K562 (cell line): ENCODE results near the gene NRG2. TPM values are rescaled to one million over a fixed set of nuclear protein-coding genes. Genes with fewer than 3 reads are reported as not detected.
A peak's percentile ranks its signal among the peaks of the same experiment; 100 is the strongest.

Experiments
- ATAC-seq: fragments of 200-7000 bp; cut with Tn5 transposase; 3 replicates; pipeline ENCODE4 v1.9.1; 2020; ENCODE audit warnings: moderate library complexity
- BruUV-seq: library from RNA; stranded (reverse); fragments of 400-500 nt; replicated peaks from 2 replicates; lab custom pipeline; 2021; lab: Mats Ljungman, UMichigan
- CTCF ChIA-PET: fragments of 300-600 bp; formaldehyde crosslinking; extraction: SDS; loops from one replicate; lab custom pipeline; 2021; ENCODE audit warnings: low intra/inter-chr PET ratio; lab: Yijun Ruan, JAX
- POLR2A ChIA-PET: fragments of 300-600, 350-650 bp; sonication (Branson Sonifier 250); formaldehyde crosslinking; extraction: SDS; loops from one replicate; lab custom pipeline; 2021; ENCODE audit warnings: antibody characterized with exemption, inconsistent platforms; lab: Yijun Ruan, JAX
- DNase-seq, 4 experiments: peaks; one replicate each; pipeline versions ENCODE4 v3.0.0 to v3.0.0-alpha.2; 2011 to 2018; ENCODE audit warnings: low spot score in 3 of 4, mixed read lengths in 3 of 4; ENCODE audit errors: extremely low read depth in 1 of 4
- FAIRE-seq: peaks from 2 replicates; lab custom pipeline; 2011; peaks lifted over from hg19 to GRCh38; lab: Jason Lieb, UNC
- H2AFZ ChIP-seq: 2 replicates; pipeline ENCODE4 v1.6.0; 2011; ENCODE audit warnings: low read depth, low read length, control low read depth, inconsistent platforms
- H3K27ac ChIP-seq: fragments of 200-600 bp; 3 replicates; pipeline ENCODE4 v1.8.0; 2011; ENCODE audit warnings: low read depth, mild to moderate bottlenecking, control low read depth, inconsistent platforms, low read length, moderate library complexity, mixed read lengths; ENCODE audit errors: extremely low read depth
- H3K27me3 ChIP-seq, 2 experiments: fragments of 300-600 bp in 1 of 2; 2 replicates in 1 of 2; 3 replicates in 1 of 2; pipeline versions ENCODE4 v1.6.0 to v1.8.0; 2011; ENCODE audit warnings: inconsistent platforms in 2 of 2, low read length in 2 of 2, mild to moderate bottlenecking in 1 of 2, mixed read lengths in 1 of 2, moderate library complexity in 1 of 2; ENCODE audit not compliant: control insufficient read depth in 2 of 2, insufficient read depth in 2 of 2
- H3K36me3 ChIP-seq: fragments of 300-600 bp; 3 replicates; pipeline ENCODE4 v1.8.0; 2011; ENCODE audit warnings: mild to moderate bottlenecking, low read length, inconsistent platforms; ENCODE audit not compliant: control insufficient read depth, insufficient read depth
- H3K4me1 ChIP-seq, 2 experiments: fragments of 200-600 bp in 1 of 2; replicated peaks in 1 of 2; 2 replicates in 1 of 2; 3 replicates in 1 of 2; pipeline versions ENCODE4 v1.5.1 to v1.8.0; 2011; ENCODE audit warnings: inconsistent platforms in 2 of 2, low read length in 2 of 2, mild to moderate bottlenecking in 1 of 2, mixed read lengths in 1 of 2, moderate library complexity in 1 of 2; ENCODE audit not compliant: control insufficient read depth in 2 of 2, insufficient read depth in 2 of 2
- H3K4me2 ChIP-seq: 2 replicates; pipeline ENCODE4 v1.6.1; 2011; ENCODE audit warnings: low read length, control low read depth, inconsistent platforms, mixed read lengths; ENCODE audit not compliant: insufficient read depth
- H3K4me3 ChIP-seq: fragments of 200-600 bp; sonication (generic), shearing (Covaris generic); 2 replicates; pipeline ENCODE4 v1.5.1; 2016; ENCODE audit warnings: control low read depth, inconsistent platforms
- H3K79me2 ChIP-seq: fragments of 200-600 bp; 3 replicates; pipeline ENCODE4 v1.8.0; 2011; ENCODE audit warnings: low read length, inconsistent platforms; ENCODE audit not compliant: control insufficient read depth, insufficient read depth
- H3K9ac ChIP-seq, 2 experiments: 2 replicates each; pipeline versions ENCODE4 v1.6.0 to v1.6.1; 2011; ENCODE audit warnings: low read depth in 2 of 2, low read length in 2 of 2, control low read depth in 1 of 2, inconsistent platforms in 1 of 2, mild to moderate bottlenecking in 1 of 2, mixed read lengths in 1 of 2; ENCODE audit not compliant: insufficient read depth in 1 of 2
- H3K9me1 ChIP-seq: one replicate; pipeline ENCODE4 v1.6.0; 2011; ENCODE audit warnings: inconsistent platforms, mild to moderate bottlenecking, low read length, moderate library complexity; ENCODE audit not compliant: control insufficient read depth, insufficient read depth
- H3K9me3 ChIP-seq: replicated peaks from 2 replicates; pipeline ENCODE4 v1.5.1; 2011; ENCODE audit warnings: low read depth, low read length, inconsistent platforms; ENCODE audit not compliant: control insufficient read depth, insufficient read depth
- H4K20me1 ChIP-seq: replicated peaks from 2 replicates; pipeline ENCODE4 v1.6.1; 2011; ENCODE audit warnings: low read length, inconsistent platforms, mixed read lengths; ENCODE audit not compliant: control insufficient read depth, insufficient read depth
- C11orf30 ChIP-seq: fragments of 450-650 bp; IDR thresholded peaks from 2 replicates; pipeline ENCODE4 v1.6.1; 2016; ENCODE audit warnings: low read depth, mild to moderate bottlenecking
- HMGXB4 ChIP-seq: sonication (generic); formaldehyde crosslinking; IDR thresholded peaks from 2 replicates; pipeline ENCODE4 v1.8.1; 2023; ENCODE audit warnings: mild to moderate bottlenecking, missing genetic modification reagents
- KAT8 ChIP-seq: fragments of 450-650 bp; IDR thresholded peaks from 2 replicates; pipeline ENCODE4 v1.6.1; 2016; ENCODE audit warnings: low read depth, mild to moderate bottlenecking
- LEF1 ChIP-seq: fragments of 450-650 bp; IDR thresholded peaks from 2 replicates; pipeline ENCODE4 v1.6.1; 2016; ENCODE audit warnings: mild to moderate bottlenecking
- POLR2B ChIP-seq: fragments of 450-650 bp; IDR thresholded peaks from 2 replicates; pipeline ENCODE4 v1.6.1; 2018; ENCODE audit warnings: low read depth; ENCODE audit not compliant: partially characterized antibody
- POLR2G ChIP-seq: fragments of 200-400 bp; formaldehyde crosslinking; IDR thresholded peaks from 2 replicates; pipeline ENCODE4 v1.6.1; 2017; ENCODE audit warnings: low read depth, mild to moderate bottlenecking, antibody characterized with exemption, low read length, moderate library complexity
- PTTG1 ChIP-seq: fragments of 450-650 bp; IDR thresholded peaks from 2 replicates; pipeline ENCODE4 v1.6.1; 2016; ENCODE audit warnings: low read depth, mild to moderate bottlenecking, missing genetic modification characterization, missing compliant biosample characterization
- RAD21 ChIP-seq, 2 experiments: fragments of 250-450 bp in 1 of 2; fragments of 450-650 bp in 1 of 2; sonication (Bioruptor Pico) in 1 of 2; formaldehyde crosslinking in 1 of 2; IDR thresholded peaks in 1 of 2; conservative IDR thresholded peaks in 1 of 2; 2 replicates each; pipeline versions ENCODE4 v1.4.0 to v1.8.0; 2020 to 2022; ENCODE audit warnings: mild to moderate bottlenecking in 2 of 2, moderate library complexity in 1 of 2
- SMAD1 ChIP-seq: fragments of 150-350 bp; IDR thresholded peaks from 2 replicates; pipeline ENCODE4 v1.6.1; 2014; ENCODE audit warnings: low read length, low read depth; ENCODE audit not compliant: partially characterized antibody
- SMC3 ChIP-seq: conservative IDR thresholded peaks from 2 replicates; pipeline ENCODE4 v1.6.1; 2011; ENCODE audit warnings: low read depth, low read length, improper control_type of control experiment; ENCODE audit not compliant: insufficient read depth
- YY1 ChIP-seq, 3 experiments: IDR thresholded peaks; 2 replicates each; pipeline ENCODE4 v1.6.1; 2011; ENCODE audit warnings: low read length in 2 of 3, mild to moderate bottlenecking in 2 of 3, moderate library complexity in 2 of 3, borderline replicate concordance in 1 of 3, control low read depth in 1 of 3, low read depth in 1 of 3; ENCODE audit not compliant: insufficient read depth in 3 of 3, insufficient replicate concordance in 2 of 3, control insufficient read depth in 1 of 3, insufficient read length in 1 of 3; ENCODE audit errors: extremely low read depth in 1 of 3
- ZNF23 ChIP-seq: fragments of 250-450 bp; sonication (Bioruptor Pico); IDR thresholded peaks from 2 replicates; pipeline ENCODE4 v1.4.0; 2020; ENCODE audit warnings: mild to moderate bottlenecking
- ZNF696 ChIP-seq: fragments of 250-450 bp; sonication (Bioruptor Pico); conservative IDR thresholded peaks from 2 replicates; pipeline ENCODE4 v1.4.0; 2020; ENCODE audit warnings: mild to moderate bottlenecking, moderate library complexity
- WGBS: fragments of 100-300 bp; shearing (Covaris generic); methylation state at CpG from one replicate; pipeline ENCODE4 v1.1.6; 2016; ENCODE audit warnings: low coverage, mixed read lengths; ENCODE audit not compliant: insufficient coverage; ENCODE audit errors: missing lambda C conversion rate; 5-methylcytosine and 5-hydroxymethylcytosine counted together
- in situ Hi-C: fragments of 300-500 bp; cut with MboI; formaldehyde crosslinking; loops from 4 replicates; pipeline ENCODE4 v1.15.0; 2018; ENCODE audit warnings: inconsistent platforms, mixed read lengths
- intact Hi-C: fragments of 100-400 bp; cut with micrococcal nuclease; formaldehyde crosslinking; loops from 2 replicates; pipeline ENCODE4 v1.14.2; 2022
- polyA plus RNA-seq, 8 experiments: library from polyadenylated mRNA; depleted of rRNA in 4 of 8; stranded (reverse) in 5 of 8; unstranded in 3 of 8; fragments of >200 nt; fragmentation: Nextera tagmentation in 2 of 8; fragmentation: Illumina TruSeq in 1 of 8; extraction: Ambion mirVana in 2 of 8; extraction: Trizol in 1 of 8; gene quantifications; 2 replicates each; pipeline versions ENCODE4 v1.2.1 to v1.2.3, GENCODE V29; 2011 to 2014; ENCODE audit warnings: inconsistent platforms in 1 of 8, missing spikeins in 1 of 8
- total RNA-seq, 7 experiments: library from RNA; depleted of rRNA in 6 of 7; stranded (reverse); fragments of >200 nt in 6 of 7; fragmentation: Illumina TruSeq in 2 of 7; extraction: Trizol in 2 of 7; gene quantifications; 2 replicates each; pipeline versions ENCODE4 v1.2.1 to v1.2.3, GENCODE V29; 2011 to 2021; ENCODE audit warnings: low replicate concordance in 1 of 7

The NRG2 gene
- total and polyA plus RNA-seq, 9 of the 15 experiments (the other 6 are each of a cell fraction or from before 2014, with no cell fraction given), result not detected

GRCh38 chr5:139863855-139864558 lies 179.1 kb downstream of the NRG2 start:
- Histone ChIP-seq H3K9me1 (no peaks in the 10 kb centered on the region), H3K36me3 (no peaks in the 10 kb centered on the region), H3K9ac (no peak overlapping the region), H3K27ac (no peak overlapping the region), H3K79me2 (no peaks in the 10 kb centered on the region), H3K4me2 (no peak overlapping the region), H3K27me3 (peaks cover 0 to 29% of the 10 kb centered on the region in 2 experiments; a peak in 3 of 5 replicates), H3K4me1 (no peaks in the 10 kb centered on the region), H4K20me1 (0 out of 2 replicates have a peak, but pooled peaks cover 2% of the 10 kb centered on the region), H3K4me3 (no peak overlapping the region), H2AFZ (no peak overlapping the region), H3K9me3 (no peaks in the 10 kb centered on the region)
- BruUV-seq, result no TSS peak
- intact Hi-C loops (loop anchor here (1.0 to 5.0 kb wide), 3 partner anchors 77 to 227 kb away; no protein-coding TSS in a partner anchor), in situ Hi-C loops (no loop called here)
- ATAC-seq (peak; percentile 91), DNase-seq (peak; percentile 69 to 77 (median 74)), FAIRE-seq (peak; percentile 82)
- ChIA-PET POLR2A (interaction anchor here (0.5 to 1.3 kb wide), 2 partner anchors 11 to 231 kb away, joined by 4 to 5 read pairs; no protein-coding TSS in a partner anchor), CTCF (interaction anchor here (0.6 to 2.7 kb wide), 9 partner anchors 72 to 957 kb away, joined by 3 to 23 read pairs (median 5); no protein-coding TSS in a partner anchor)
- WGBS, result 0% methylated on average over 5 of the region's 5 CpGs
- no peak for TF ChIP-seq LEF1
- no peak for TF ChIP-seq HMGXB4 (CRISPR knock-in tag)
- peak; percentile 86 for TF ChIP-seq SMC3
- TF ChIP-seq RAD21 (CRISPR knock-in tag; conservative IDR thresholded peaks at IDR 0.05 in 1 of 2, IDR thresholded peaks at IDR 0.05 in 1 of 2), result peak; percentile 50 to 79
- TF ChIP-seq SMAD1, result no peak
- no peak for TF ChIP-seq ZNF696 (CRISPR knock-in tag)
- no peak for TF ChIP-seq ZNF23 (CRISPR knock-in tag)
- no peak for TF ChIP-seq POLR2G
- TF ChIP-seq PTTG1 (tag), result no peak
- no peak for TF ChIP-seq POLR2B
- no peak for TF ChIP-seq KAT8
- 0 out of 2 replicates have a peak, but pooled peaks have one; percentile 6 for TF ChIP-seq C11orf30
- TF ChIP-seq YY1 (IDR thresholded peaks at IDR 0.05; ENCODE audit: borderline replicate concordance in 1 of 3, control insufficient read depth in 1 of 3, extremely low read depth in 1 of 3, insufficient read depth in 3 of 3, insufficient read length in 1 of 3, insufficient replicate concordance in 2 of 3, low read depth in 1 of 3, low read length in 2 of 3), result peak in 2 of 3 experiments; percentile 60 to 81
